Activated CD8-positive, alpha-beta memory T cell treated with anti-CD3 and anti-CD28 coated beads for 4 hours (primary cell): ENCODE measurements around the gene ST14.

Source experiments
- DNase-seq, 2 donors: peaks; one replicate each; pipeline ENCODE4 v3.0.0-alpha.2; 2020; ENCODE audit warnings: low read depth in 2 of 2

The ST14 gene

GRCh38 chr11:130136107-130136506 is 23.5 kb upstream of the ST14 start:
- DNase-seq = no peak

DNA sequence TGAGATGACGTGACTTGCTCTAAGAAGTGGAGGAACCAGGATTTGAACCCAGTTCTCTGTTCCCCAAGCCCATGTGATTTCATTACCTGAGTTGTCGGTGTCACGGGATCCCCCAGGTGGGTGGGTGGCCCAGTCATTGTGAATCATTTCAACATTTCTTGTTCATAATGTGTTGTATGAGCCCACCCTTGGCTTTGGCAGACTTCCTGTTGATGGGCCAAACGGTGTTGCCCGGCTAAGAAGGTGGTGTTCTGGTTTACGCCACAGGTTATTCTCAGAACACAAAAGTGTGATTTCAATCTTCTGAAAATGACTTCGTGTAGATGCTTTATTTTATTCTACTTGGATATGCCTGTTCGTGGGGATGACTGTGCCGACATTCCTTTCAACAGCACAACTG is 21.6 kb upstream of the ST14 start:
- DNase-seq = no peak

- DNase-seq = no peak
These were observed 20.2 kb upstream of the ST14 start for GRCh38 chr11:130139401-130139800.

GRCh38 chr11:130141561-130142341 is 17.8 kb upstream of the ST14 start:
- no peak for DNase-seq

- DNase-seq = no peak
These were observed 15.4 kb upstream of the ST14 start for GRCh38 chr11:130144141-130144540.

DNA sequence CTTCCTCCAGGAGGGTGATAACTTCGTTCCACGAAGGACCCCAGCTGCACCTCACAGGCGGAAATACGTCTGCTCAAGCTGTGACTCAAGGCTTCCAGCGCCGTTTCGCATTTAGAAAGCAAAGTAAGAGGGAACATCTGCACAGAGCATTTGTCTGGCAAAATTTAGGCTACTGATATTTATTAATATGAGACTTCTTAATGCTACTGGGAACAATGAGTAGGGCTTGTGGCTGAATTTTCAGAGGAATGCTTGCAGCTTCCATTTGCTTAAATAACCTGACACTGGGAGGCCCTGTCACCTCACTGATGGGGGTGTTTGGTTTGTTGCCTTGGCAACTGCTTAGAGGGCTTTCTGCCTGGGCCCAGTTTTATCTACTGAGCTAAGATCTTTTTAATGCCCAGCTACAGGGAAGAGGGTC is 14.7 kb upstream of the ST14 start:
- DNase-seq = no peak

- no peak for DNase-seq
These were observed 14.2 kb upstream of the ST14 start for GRCh38 chr11:130145311-130145812.

GRCh38 chr11:130145975-130146776 is 13.4 kb upstream of the ST14 start:
- no peak for DNase-seq

DNA sequence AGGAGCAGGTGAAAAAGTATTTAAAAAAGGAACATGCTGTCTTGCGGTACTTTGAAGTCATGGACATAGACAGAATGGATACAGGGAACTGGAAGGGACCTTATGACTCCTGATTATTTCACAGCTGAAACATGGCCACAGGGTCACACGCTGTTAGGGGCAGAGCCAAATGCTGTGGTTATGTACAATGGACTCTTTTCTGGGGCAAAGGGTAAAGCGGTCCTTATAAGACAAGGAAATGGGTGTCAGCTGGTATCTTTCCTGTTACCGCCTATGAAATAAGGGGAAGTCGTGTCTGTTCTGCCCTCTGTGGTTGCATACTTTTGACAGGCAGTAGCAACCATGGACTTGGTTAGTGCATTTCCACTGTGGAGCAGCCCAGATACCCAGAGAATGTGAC is 12.8 kb upstream of the ST14 start:
- no peak for DNase-seq

GRCh38 chr11:130148796-130149326 is 10.7 kb upstream of the ST14 start:
- no peak for DNase-seq

DNA sequence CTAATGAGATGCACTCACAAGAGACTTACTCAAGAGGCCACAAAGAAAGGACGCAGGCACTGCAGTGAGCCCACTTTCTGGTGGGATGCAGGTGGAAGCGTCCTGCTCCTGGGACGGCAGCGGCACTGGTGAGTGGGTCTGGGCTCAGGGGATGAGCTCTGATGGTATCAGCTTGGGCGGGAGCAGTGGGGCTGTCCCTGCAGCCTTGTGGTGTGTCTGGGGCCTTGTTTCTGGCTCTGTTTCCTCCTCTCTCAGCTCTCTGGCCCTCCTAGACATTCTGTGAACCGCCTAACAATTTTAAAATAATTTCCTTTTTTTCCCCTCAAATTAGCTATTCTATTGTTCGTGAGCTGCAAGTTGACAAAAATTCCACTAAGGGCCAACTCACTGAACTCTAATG is 8.8 kb upstream of the ST14 start:
- DNase-seq = no peak

DNA sequence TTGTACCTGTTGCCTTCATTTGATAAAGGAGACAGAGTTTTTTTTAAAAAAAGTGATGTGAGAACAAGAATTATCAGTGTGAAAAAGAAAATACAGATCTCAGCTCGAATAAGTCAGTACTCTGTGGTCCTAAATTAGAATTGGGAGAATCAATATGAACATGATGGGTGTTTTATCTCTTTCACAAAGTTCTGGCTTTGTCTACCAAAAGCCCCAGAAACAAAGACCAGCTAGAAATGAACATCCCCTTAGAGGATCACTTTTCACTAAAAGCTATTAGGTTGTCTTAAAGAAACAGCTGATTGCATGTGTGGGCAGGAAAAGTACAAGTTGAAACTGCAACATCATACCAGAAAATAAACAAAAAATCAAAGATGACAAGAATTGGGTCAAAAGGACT is 8.4 kb upstream of the ST14 start:
- no peak for DNase-seq

DNA sequence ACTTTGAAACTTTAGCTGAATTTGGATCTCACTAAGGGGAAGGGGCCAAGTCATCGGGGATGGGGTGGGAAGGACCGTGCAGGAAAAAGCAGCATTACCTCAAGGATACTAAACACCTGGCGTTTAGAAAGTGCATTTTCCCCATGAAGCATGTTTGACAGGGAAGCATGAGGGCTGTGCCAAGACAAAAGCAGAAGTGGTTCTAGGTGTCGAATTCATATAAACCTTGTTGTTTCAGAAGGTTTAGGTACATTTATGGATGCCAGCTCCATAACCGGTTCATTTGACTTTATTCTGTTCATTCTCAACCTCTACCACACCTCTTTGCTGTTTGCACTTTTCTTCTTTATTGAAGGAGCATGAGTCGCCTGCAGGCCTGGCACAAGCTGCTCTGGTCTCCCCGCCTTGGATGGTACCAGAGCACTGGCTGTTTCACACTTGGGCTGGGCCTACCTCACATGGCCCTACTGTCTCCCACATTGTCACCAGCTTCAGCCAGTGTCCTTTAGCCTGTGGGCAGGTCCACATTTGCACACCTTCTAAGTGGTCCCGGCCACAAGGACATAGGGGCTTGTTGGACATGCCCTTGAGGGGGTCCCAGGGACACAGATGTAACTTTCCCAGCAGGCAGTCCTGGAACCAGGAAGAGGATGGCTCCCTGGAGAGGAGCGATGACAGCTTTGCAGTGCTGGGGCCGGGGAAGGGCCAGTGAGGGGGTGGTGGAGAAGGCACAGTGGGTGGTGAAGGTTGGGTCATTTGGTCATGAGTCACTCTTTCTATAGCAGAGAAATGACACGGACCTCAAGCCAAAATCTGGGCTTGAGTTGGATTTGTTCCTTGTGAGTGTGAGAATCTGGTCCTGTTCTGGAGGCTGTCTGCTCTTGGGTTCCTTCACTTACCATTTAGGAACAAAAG is 3.2 kb upstream of the ST14 start:
- no peak for DNase-seq

- no peak for DNase-seq
These were observed 2.5 kb upstream of the ST14 start for GRCh38 chr11:130157101-130157500.

DNA sequence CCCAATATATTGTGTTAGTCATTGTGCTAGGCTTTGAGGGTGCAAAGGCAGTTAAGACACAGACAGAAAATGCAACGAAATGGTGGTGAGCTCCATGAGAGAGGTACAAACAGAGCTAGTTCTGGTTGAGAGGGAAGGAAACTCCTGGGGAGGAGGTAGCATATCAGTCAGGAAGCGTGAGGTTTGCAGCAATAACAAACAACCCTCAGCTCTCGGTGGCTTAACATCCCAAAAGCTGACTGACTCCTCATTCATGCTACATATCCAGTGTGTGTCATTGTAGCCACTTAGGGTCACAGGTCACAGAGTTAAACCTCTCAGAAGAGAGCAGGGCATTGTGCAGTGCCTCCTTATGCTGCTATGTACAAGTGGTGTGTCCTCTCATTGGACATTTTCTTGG is 1.7 kb upstream of the ST14 start:
- DNase-seq = no peak

GRCh38 chr11:130159139-130159538 is 443 bp upstream of the ST14 start:
- no peak for DNase-seq

DNA sequence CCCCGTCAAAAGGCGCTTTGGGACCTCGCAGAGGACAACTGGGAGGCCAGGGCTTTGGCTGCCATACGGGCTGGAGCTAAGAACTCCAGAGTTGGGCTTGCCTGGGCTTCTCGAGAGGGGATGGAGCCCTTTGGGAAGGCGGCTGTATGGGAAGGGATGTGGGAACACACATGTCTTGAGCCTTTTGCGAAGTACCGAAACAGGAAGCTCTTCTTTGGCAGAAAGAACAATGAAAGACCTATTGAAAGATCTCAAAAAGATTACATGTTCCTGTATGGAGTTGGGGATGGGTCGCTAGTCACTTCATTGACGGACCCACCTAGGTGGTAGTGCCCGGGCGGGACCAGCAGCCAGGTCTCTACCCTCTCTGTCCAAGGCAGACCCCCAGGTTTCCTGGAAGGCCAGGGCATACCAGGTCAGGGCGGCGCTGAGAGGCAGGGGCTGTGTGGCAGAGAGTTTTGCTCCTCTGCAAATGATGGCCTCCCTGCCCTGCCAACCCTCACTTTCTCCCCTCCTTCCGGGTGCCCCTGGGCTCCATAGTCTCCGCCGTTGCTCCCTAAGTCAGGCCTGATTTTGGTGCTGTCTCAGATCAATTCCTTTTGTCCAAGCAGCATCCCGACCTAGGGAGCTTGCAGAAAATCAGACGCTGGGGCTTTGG is 1.0 kb downstream of the ST14 start:
- no peak for DNase-seq

DNA sequence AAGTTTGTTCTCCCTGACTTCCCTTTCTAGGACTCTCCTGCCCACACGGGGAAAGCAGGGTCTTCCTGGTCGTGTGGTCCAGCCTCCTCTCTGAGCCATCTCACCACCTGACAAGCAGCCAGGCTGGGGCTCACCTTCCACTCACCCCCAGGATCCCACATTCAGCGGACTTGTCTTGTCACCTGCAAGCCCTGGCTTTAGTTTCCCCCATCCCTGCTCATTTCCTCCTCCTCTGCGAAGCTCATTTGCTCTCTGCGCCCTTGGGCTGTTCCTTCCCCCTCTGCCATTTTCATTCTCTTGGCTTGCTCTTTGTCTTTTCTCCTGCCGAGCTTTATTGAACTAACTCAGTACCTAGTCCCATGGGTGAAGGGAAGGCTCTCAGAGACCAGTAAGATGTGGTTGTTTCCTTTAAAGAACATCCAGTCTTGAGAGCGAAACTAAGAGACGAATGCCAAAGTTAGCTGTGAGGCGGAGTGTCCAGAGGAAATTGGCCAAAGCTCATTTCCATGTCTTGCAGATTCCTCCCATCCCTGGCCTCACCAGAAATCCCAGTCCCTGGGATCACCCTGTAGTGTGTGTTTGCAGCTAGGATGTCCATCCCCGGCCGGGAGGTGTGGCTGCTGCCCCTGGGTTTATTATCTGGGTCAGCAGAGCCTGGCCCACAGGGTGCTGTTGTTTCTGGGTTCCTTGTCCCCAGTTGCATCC is 2.0 kb downstream of the ST14 start:
- no peak for DNase-seq

GRCh38 chr11:130162733-130163132 is 3.2 kb downstream of the ST14 start:
- no peak for DNase-seq
